NCI-H524 treated with DMSO at 0.1 percent for 48 hours (cell line): ENCODE results near the gene RBBP4.

Experiments
- DNase-seq: peaks from one replicate; lab custom pipeline; 2025; lab: John Stamatoyannopoulos, UW

Gene RBBP4

DNA sequence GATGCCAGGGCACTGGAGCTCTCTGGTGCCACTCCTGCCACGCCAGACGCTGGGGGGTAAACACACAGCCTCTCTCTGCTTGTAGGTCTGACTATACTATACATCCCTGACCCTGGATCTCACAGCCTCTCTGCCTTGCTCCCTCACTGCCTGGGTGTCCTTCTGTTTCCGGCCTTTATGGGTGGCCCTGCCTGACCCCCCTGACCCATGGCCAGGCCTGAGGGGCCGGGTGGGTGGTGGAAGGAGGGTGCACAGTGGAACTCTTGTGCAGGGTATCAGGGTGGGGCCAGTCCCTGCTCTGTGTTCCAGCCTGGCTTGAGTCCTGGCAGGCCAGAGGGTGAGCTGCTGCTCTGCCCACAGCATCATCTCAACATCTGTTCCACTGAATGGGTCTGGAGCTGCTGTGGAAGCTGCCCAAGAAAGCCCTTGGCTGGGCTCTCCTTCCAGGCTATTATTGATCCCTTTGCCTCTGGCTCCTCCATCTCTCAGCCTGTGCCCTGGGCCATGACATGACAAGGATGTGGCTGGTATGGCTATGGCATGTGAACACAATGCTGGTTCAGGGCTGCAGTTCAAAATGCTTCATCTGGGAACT lies 68.8 kb downstream of the RBBP4 start:
- DNase-seq: no peak

DNA sequence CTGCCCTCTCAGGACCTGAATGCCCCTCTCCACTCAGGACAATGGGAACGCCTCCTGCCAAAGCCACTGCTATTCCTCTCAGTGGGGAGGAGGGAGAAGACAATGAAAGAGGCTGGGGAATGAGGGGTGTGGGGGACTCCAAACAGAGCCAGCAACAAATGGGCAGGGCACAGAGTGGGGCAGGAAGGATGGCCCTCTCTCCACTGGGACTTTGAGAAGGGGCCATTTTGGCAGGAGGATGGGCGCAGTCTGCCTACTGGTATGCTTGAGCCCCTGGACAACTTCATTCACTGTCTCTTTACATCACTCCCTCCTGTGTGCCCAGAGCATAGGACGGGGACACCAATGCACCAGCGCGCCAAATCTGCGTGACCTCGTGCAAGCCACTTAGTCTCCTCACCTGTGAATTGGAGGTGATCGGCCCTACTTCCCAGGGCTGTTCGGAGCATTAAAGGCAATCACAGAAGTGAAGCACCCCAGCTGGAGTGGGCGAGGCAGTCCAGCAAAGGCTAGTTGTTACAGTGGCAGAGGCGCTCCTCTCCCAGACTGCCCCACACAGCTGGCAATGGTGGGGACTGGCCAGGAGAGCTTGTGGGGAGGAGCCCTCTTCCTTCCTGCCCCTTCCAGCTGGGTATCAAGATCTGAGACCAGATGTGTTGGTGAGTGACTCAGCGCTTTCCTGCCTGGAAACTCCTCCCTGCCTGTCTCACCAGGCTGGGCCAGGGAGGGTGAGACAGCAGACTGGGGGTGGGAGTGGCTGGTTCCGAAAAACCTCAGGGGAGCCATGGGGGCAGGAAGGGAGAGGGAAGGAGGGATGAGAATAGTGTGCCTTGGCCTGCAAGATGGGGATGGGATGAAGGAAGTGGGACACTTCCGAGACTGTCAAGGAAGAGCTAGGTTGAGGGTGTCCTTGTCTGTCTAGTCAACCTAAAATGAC lies 73.9 kb downstream of the RBBP4 start:
- no peak for DNase-seq

DNA sequence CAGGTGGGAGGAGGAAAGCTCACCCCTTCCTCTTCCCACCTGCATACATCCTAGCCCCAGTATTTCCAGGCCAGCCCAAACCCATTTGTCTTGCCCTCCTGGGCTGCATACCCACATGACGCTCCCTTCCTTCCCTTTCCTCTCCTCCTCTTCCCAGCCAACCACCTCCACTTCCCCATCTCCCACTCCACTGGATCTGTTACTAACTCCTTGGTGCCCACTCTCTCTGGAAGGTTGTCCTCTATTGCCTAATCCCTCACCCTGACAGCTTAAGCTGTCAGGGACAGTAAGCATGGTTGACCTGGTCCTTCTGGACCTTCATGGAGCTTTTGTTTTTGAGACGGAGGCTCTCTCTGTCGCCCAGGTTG lies 74.6 kb downstream of the RBBP4 start:
- DNase-seq: no peak

DNA sequence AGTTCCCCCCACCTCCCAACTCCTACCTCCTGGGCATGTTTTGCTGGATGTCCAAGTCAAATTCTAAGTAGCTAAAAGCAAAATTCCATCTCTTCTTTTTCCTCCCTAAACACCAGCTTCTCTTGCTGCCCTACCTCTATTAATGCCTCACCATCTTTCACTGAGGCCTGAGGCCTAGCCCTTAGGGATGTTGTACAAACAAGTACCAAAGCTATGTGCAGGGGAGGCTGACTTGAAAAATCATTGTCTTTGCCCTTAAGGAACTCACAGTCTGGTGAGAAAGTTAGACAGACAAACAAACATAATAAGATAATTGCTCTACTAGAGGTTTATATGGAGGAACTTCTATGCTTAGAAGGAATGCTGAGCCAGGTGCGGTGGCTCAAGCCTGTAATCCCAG lies 76.9 kb downstream of the RBBP4 start:
- no peak for DNase-seq

DNA sequence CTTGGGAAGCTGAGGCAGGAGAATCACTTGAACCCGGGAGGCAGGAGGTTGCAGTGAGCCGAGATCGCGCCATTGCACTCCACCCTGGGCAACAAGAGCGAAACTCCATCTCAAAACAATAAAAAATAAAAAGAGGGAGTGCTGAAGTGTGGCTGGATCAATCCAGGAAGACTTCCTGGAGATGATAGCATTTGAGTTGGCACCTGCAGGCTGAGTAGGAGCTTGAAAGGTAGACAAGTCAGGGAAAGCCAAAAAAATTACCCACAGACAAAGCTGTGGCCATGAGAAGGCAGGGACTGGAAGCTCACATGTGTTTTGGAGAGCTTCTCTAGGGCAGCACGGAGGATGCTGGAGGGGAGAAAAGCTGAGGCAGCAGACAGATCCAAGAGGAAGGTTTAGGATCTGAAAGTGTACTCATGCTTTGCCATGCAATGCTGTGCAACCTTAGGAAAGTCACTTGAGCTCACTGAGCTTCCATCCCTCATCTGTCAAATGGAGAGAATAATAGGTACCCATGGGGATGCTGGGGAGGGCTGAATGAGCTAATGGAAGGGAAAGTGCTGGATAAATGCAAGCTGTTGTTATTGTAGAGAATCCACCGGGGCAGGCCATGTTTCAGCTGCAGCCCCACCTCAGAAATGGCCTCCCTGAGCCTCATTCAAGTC lies 77.5 kb downstream of the RBBP4 start:
- DNase-seq: no peak

DNA sequence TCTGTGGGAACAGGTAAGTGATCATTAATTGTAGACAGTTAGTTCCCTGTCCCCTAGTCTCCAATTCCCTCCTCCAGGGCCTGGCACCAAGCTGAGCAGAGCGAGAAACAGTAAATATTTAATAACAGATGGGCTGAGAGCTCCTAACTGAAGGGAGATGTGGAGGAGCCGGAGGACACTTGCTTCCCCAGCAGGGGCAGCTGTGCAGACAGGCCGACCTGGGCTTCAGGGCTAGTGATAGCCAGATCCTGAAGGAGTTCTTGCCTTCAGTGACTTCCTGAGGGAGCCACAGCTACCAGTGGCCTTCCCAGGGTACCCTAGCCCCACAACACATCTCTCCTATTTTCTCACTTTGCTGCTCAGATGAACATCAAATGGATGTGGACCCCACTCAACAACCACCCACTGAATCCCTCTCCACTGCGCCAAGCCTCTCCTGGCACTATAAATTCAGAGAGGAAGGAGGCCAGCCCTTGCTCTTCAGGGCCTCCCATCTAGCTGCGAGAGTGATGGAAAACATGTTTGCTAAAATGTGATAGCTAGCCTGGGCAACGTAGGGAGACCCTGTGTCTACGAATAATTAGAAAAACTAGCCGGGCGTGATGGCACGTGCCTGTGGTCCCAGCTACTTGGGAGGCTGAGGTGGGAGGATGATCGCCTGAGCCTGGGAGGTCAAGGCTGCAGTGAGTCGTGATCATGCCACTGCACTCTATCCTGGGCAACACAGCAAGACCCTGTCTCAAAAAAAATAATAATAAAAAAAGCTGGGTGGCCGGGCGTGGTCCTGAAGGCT lies 78.4 kb downstream of the RBBP4 start:
- no peak for DNase-seq

DNA sequence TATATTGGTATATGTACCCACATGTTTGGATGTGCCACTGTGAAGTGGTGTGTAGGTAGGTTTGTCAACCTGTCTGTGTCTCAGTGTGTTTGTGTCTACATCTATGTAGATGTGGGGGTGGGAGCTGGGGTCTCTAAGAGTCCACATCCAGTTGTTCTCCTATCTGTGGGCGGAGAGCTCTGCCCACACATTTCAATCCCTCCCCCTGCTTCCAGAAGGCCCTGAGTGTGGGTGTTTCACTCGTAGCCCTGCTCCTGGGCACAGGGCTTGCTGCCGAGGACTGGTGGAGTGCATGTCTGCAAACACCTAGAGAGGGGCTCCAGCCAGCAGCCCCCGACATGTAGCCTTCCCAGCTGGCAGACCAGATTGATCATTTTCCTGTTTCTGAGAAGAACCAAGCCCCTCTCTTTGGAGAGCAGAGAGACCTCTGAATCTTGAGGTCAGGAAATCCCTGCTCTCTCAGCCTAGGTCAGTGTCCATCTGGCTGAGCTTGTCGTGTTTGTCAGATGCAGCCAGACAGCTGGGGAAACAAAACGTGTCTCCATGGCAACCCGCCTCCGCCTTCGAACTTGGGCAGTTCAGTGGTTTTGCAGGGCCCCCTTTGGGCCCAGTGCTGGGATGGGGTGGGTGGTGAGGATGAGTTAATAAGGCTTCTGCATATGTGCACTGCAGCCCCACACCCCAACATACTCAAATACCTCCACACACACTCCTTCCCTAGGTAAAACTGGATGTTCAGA lies 82.7 kb downstream of the RBBP4 start:
- DNase-seq: no peak
